Breast epithelium (tissue), 4 donors: ENCODE results near the gene MAP3K21. TPM values are rescaled to one million over a fixed set of nuclear protein-coding genes. Genes with fewer than 3 reads are reported as not detected.

ENCODE experiments used
- DNase-seq, 2 donors: peaks; one replicate each; pipeline ENCODE4 v3.0.0-alpha.2; 2019; ENCODE audit warnings: low spot score in 2 of 2
- H3K27ac ChIP-seq, 2 donors: fragments of 200-600 bp; sonication (generic) in 1 of 2; one replicate each; pipeline ENCODE4 v1.5.1; 2016 to 2019; ENCODE audit warnings: mild to moderate bottlenecking in 1 of 2
- H3K27me3 ChIP-seq, 2 donors: fragments of 200-600 bp; sonication (generic) in 1 of 2; one replicate each; pipeline versions ENCODE4 v1.5.1 to v1.6.0; 2017 to 2019; ENCODE audit warnings: control low read depth in 1 of 2, mild to moderate bottlenecking in 1 of 2
- H3K36me3 ChIP-seq: fragments of 200-600 bp; one replicate; pipeline ENCODE4 v1.5.1; 2019
- H3K4me1 ChIP-seq, 2 donors: fragments of 200-600 bp; sonication (generic); one replicate each; pipeline ENCODE4 v1.5.1; 2016 to 2019; ENCODE audit warnings: control low read depth in 1 of 2
- H3K4me3 ChIP-seq, 3 donors: fragments of 200-600 bp; sonication (generic); 1 replicate in 2 of 3; 2 replicates in 1 of 3; pipeline ENCODE4 v1.5.1; 2016 to 2019; ENCODE audit warnings: mild to moderate bottlenecking in 3 of 3, moderate library complexity in 2 of 3
- H3K9me3 ChIP-seq, 2 donors: fragments of 200-600 bp; sonication (generic) in 1 of 2; one replicate each; pipeline ENCODE4 v1.5.1; 2016 to 2019; ENCODE audit warnings: control low read depth in 1 of 2
- POLR2A ChIP-seq: fragments of 450-650 bp; IDR thresholded peaks from one replicate; pipeline ENCODE4 v1.6.1; 2016; ENCODE audit warnings: antibody characterized with exemption, mild to moderate bottlenecking, moderate library complexity
- POLR2AphosphoS5 ChIP-seq, 3 donors: sonication (generic); formaldehyde crosslinking; IDR thresholded peaks; one replicate each; pipeline ENCODE4 v1.6.1; 2017; ENCODE audit warnings: antibody characterized with exemption in 3 of 3
- intact Hi-C: fragments of 100-400 bp; cut with DNase I; formaldehyde crosslinking; loops from one replicate; pipeline ENCODE4 v1.15.1; 2023; ENCODE audit warnings: low total_unique reads
- total RNA-seq, 3 donors: library from RNA; depleted of rRNA; stranded (reverse); fragments of >200 nt; gene quantifications; one replicate each; pipeline ENCODE4 v1.1.0, GENCODE V29; 2016
- TF ChIP-seq, protein P1 (sequence below), 3 donors: fragments of 450-650 bp; IDR thresholded peaks; one replicate each; pipeline ENCODE4 v1.5.1; 2016 to 2017; ENCODE audit warnings: antibody characterized with exemption in 3 of 3, mild to moderate bottlenecking in 3 of 3, moderate library complexity in 3 of 3

Gene MAP3K21
- total RNA-seq, 3 donors from 2014 or later: 1.3 to 9.5 (median 3.9) TPM

DNA sequence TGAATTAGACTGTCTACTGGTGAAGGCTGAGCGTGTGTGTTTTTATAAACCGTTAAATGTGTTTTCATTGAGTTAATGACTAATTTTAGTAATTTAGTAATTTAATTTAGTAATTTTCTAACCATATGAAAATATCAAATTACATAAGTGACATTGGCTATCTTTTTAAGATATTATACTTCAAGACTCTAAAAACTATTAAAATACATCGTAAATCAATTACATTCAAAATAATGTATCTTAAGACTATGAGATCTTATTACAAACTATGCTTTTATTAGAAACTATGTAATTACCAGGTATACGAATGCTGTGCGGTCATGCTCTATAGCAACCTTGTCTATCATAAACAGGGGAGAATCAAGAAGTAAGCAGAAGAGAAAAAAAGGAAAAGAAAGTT is 21.6 kb downstream of the MAP3K21 start:
- Histone ChIP-seq H3K36me3 (no peaks in the 10 kb centered on the region), H3K4me1 (no peaks in the 10 kb centered on the region), H3K4me3 (no peak overlapping the region), H3K9me3 (no peaks in the 10 kb centered on the region), H3K27ac (no peak overlapping the region), H3K27me3 (no peaks in the 10 kb centered on the region)
- no peak for DNase-seq
- intact Hi-C loops: no loop called here
- TF ChIP-seq POLR2A (no peak), POLR2AphosphoS5 (IDR thresholded peaks at IDR 0.05) (no peak)

GRCh38 chr1:233354983-233355382 is 27.5 kb downstream of the MAP3K21 start:
- H3K36me3 ChIP-seq: no peaks in the 10 kb centered on the region
- no peak overlapping the region for H3K27ac ChIP-seq
- TF ChIP-seq POLR2AphosphoS5 (IDR thresholded peaks at IDR 0.05) (no peak), POLR2A (no peak)
- TF ChIP-seq, protein P1, sequence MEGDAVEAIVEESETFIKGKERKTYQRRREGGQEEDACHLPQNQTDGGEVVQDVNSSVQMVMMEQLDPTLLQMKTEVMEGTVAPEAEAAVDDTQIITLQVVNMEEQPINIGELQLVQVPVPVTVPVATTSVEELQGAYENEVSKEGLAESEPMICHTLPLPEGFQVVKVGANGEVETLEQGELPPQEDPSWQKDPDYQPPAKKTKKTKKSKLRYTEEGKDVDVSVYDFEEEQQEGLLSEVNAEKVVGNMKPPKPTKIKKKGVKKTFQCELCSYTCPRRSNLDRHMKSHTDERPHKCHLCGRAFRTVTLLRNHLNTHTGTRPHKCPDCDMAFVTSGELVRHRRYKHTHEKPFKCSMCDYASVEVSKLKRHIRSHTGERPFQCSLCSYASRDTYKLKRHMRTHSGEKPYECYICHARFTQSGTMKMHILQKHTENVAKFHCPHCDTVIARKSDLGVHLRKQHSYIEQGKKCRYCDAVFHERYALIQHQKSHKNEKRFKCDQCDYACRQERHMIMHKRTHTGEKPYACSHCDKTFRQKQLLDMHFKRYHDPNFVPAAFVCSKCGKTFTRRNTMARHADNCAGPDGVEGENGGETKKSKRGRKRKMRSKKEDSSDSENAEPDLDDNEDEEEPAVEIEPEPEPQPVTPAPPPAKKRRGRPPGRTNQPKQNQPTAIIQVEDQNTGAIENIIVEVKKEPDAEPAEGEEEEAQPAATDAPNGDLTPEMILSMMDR (IDR thresholded peaks at IDR 0.05): no peak
- H3K27me3 ChIP-seq: no peaks in the 10 kb centered on the region
- no peaks in the 10 kb centered on the region for H3K9me3 ChIP-seq
- DNase-seq: no peak
- intact Hi-C loops: no loop called here
- H3K4me1 ChIP-seq: no peaks in the 10 kb centered on the region
- H3K4me3 ChIP-seq: no peak overlapping the region

DNA sequence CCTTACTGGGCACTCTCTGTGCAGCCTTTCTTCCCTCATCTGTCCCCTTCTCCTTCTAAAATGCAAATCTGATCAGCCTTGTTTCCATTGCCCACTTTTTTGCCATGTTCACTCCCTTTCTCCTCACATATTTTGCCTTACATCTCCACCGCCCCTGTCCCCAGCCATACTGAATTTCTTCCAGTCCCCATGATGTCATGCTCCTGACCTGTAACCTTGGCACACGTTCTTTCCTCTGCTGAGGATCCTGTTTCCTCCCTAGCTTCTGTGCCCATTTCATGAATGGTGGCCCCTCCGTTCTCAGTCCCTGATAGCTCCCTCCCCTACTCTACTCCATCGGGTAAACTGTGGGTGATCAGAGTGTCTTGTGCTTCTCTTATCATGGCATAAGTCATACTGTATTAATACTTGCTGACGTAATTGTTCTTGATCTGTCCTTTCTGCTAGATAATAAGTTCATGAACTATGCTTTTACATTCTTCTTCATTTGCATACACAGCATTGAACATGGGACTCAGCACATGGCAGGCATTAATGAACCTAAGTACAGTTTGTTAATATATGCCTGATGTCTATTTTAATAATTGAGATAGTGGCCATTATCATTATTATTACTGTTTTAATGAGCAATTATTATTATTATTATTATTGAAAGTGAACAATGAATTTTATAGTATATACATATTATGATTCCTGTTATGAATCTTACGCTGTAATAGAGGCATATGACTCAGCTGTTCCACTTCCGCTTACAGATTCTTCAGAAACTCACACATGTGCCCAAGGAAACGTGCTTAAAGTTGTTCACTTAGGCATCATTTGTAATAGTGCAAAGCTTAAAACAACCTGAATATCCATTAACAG is 28.5 kb downstream of the MAP3K21 start:
- H3K4me1 ChIP-seq: no peaks in the 10 kb centered on the region
- no peaks in the 10 kb centered on the region for H3K9me3 ChIP-seq
- no peak for DNase-seq
- intact Hi-C loops: no loop called here
- no peaks in the 10 kb centered on the region for H3K36me3 ChIP-seq
- no peak overlapping the region for H3K27ac ChIP-seq
- H3K4me3 ChIP-seq: no peak overlapping the region
- H3K27me3 ChIP-seq: no peaks in the 10 kb centered on the region
- TF ChIP-seq, protein P1 (IDR thresholded peaks at IDR 0.05): no peak
- TF ChIP-seq POLR2AphosphoS5 (IDR thresholded peaks at IDR 0.05) (no peak), POLR2A (no peak)

DNA sequence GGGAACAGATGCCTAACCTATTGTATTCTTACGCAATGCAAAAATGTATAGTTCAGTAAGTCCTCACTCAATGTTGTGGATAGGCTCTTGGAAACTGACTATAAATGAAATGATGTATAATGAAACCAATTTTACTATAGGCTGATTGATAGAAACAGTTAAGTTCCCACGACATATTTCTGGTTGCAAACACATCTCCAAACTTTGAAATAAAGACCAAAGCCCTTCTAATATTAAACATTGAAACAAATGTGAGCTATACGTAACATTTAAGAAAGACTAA is 29.1 kb downstream of the MAP3K21 start:
- Histone ChIP-seq H3K27ac (no peak overlapping the region), H3K4me3 (no peak overlapping the region), H3K36me3 (no peaks in the 10 kb centered on the region), H3K27me3 (no peaks in the 10 kb centered on the region), H3K4me1 (no peaks in the 10 kb centered on the region), H3K9me3 (no peaks in the 10 kb centered on the region)
- TF ChIP-seq POLR2A (no peak), POLR2AphosphoS5 (IDR thresholded peaks at IDR 0.05) (no peak)
- TF ChIP-seq, protein P1 (IDR thresholded peaks at IDR 0.05): no peak
- intact Hi-C loops: no loop called here
- DNase-seq: no peak

DNA sequence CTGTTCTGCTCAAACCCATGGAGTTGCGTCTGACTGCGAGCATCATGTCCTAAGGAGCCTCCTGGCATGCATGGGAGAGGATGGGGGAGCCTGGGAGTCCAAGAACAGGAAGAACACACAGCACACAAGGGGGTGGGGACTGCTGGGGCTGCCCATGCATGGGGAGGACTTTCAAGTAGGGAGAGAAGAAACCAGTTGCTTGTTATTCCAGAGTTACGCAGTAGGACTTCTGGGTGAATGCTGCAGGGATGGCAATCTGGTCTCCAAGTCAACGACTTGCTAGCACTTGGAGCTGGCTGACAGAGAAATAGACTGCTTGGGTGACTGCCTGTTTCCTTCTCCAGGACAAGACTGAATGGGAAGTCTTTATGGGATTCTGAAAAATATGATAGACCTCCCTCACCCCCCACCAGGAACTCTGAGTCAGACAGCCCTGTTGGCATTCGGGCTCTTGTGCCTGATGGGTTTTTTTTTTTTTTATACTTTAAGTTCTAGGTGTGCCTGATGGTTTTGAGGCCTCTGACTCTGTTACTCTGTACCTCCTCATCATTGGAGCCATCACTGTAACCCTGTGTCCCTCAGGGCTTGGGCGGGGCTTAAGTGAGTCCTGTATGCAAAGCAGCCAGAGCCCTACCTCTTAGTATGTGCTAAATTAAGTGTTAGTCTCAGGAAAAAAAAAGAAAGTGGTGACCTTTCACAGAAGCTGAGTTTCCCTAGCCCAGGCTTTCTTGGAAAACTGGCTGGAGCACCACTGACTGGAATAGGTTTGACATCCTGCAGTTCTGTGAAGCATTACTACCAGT is 30.3 kb downstream of the MAP3K21 start:
- Histone ChIP-seq H3K27me3 (no peaks in the 10 kb centered on the region), H3K36me3 (no peaks in the 10 kb centered on the region), H3K4me3 (no peak overlapping the region), H3K9me3 (no peaks in the 10 kb centered on the region), H3K4me1 (no peaks in the 10 kb centered on the region), H3K27ac (no peak overlapping the region)
- TF ChIP-seq POLR2A (no peak), POLR2AphosphoS5 (IDR thresholded peaks at IDR 0.05) (no peak)
- TF ChIP-seq, protein P1 (IDR thresholded peaks at IDR 0.05): no peak
- intact Hi-C loops: no loop called here
- DNase-seq: no peak
